K562 (cell line): Measurements from ENCODE around the gene HSPA5. TPM values are rescaled to one million over a fixed set of nuclear protein-coding genes. Genes with fewer than 3 reads are reported as not detected.
A peak's percentile ranks its signal among the peaks of the same experiment; 100 is the strongest.

Source experiments
- ATF1 ChIP-seq, 2 experiments: fragments of 450-650 bp in 1 of 2; IDR thresholded peaks; 2 replicates each; pipeline ENCODE4 v1.6.1; 2016; ENCODE audit warnings: missing compliant biosample characterization in 1 of 2, missing genetic modification characterization in 1 of 2
- CBX5 ChIP-seq: IDR thresholded peaks from 2 replicates; pipeline ENCODE4 v1.6.1; 2014; ENCODE audit warnings: low read depth, borderline replicate concordance
- HDAC3 ChIP-seq: fragments of 450-650 bp; IDR thresholded peaks from 2 replicates; pipeline ENCODE4 v1.6.1; 2018; ENCODE audit warnings: borderline replicate concordance, mild to moderate bottlenecking, moderate library complexity; ENCODE audit not compliant: partially characterized antibody
- HNRNPL ChIP-seq: fragments of 200-400 bp; formaldehyde crosslinking; IDR thresholded peaks from 2 replicates; pipeline ENCODE4 v1.6.1; 2017; ENCODE audit warnings: low read depth, mild to moderate bottlenecking, low read length
- KAT7 ChIP-seq: sonication (generic); formaldehyde crosslinking; IDR thresholded peaks from 2 replicates; pipeline ENCODE4 v1.8.0; 2022; ENCODE audit warnings: missing genetic modification reagents, mild to moderate bottlenecking, borderline replicate concordance
- KDM1A ChIP-seq, 2 experiments: fragments of 450-650 bp; IDR thresholded peaks; 2 replicates each; pipeline ENCODE4 v1.6.1; 2016; ENCODE audit warnings: mild to moderate bottlenecking in 2 of 2
- NR2C2 ChIP-seq, 2 experiments: fragments of 200-800 bp in 1 of 2; sonication (Bioruptor generic) in 1 of 2; sonication (generic) in 1 of 2; formaldehyde crosslinking in 1 of 2; IDR thresholded peaks; 2 replicates each; pipeline versions ENCODE4 v1.6.1 to v1.8.0; 2016 to 2022; ENCODE audit warnings: mild to moderate bottlenecking in 1 of 2, missing compliant biosample characterization in 1 of 2, missing genetic modification characterization in 1 of 2, missing genetic modification reagents in 1 of 2
- STAT6 ChIP-seq: sonication (generic); formaldehyde crosslinking; IDR thresholded peaks from 2 replicates; pipeline ENCODE4 v1.8.1; 2023; ENCODE audit warnings: mild to moderate bottlenecking, missing genetic modification reagents
- U2AF1 ChIP-seq: fragments of 200-400 bp; formaldehyde crosslinking; optimal IDR thresholded peaks from 2 replicates; pipeline ENCODE3; 2017; ENCODE audit warnings: mild to moderate bottlenecking, low read depth, low read length, moderate library complexity
- ZHX1 ChIP-seq: fragments of 150-350 bp; conservative IDR thresholded peaks from 2 replicates; pipeline ENCODE4 v1.6.1; 2014; ENCODE audit warnings: low read length
- ZKSCAN3 ChIP-seq: fragments of 250-450 bp; sonication (Bioruptor Pico); IDR thresholded peaks from 2 replicates; pipeline ENCODE4 v1.4.0; 2020
- ZNF398 ChIP-seq: fragments of 250-450 bp; sonication (Bioruptor Pico); IDR thresholded peaks from 2 replicates; pipeline ENCODE4 v1.8.0; 2021; ENCODE audit warnings: moderate library complexity, mild to moderate bottlenecking, inconsistent platforms
- ZNF592 ChIP-seq: fragments of 450-650 bp; IDR thresholded peaks from 2 replicates; pipeline ENCODE4 v1.6.1; 2017; ENCODE audit warnings: antibody characterized with exemption, mild to moderate bottlenecking
- polyA plus RNA-seq, 8 experiments: library from polyadenylated mRNA; depleted of rRNA in 4 of 8; stranded (reverse) in 5 of 8; unstranded in 3 of 8; fragments of >200 nt; fragmentation: Nextera tagmentation in 2 of 8; fragmentation: Illumina TruSeq in 1 of 8; extraction: Ambion mirVana in 2 of 8; extraction: Trizol in 1 of 8; gene quantifications; 2 replicates each; pipeline versions ENCODE4 v1.2.1 to v1.2.3, GENCODE V29; 2011 to 2014; ENCODE audit warnings: inconsistent platforms in 1 of 8, missing spikeins in 1 of 8
- total RNA-seq, 7 experiments: library from RNA; depleted of rRNA in 6 of 7; stranded (reverse); fragments of >200 nt in 6 of 7; fragmentation: Illumina TruSeq in 2 of 7; extraction: Trizol in 2 of 7; gene quantifications; 2 replicates each; pipeline versions ENCODE4 v1.2.1 to v1.2.3, GENCODE V29; 2011 to 2021; ENCODE audit warnings: low replicate concordance in 1 of 7

The HSPA5 gene
- total and polyA plus RNA-seq, 9 of the 15 experiments (the other 6 are each of a cell fraction or from before 2014, with no cell fraction given): 48.0 to 265 (median 113) TPM

GRCh38 chr9:125284855-125285254 lies 43.7 kb upstream of the HSPA5 start (continued):
- TF ChIP-seq ZNF398 (no peak), U2AF1 (no peak), STAT6 (no peak), NR2C2 (CRISPR knock-in tag; IDR thresholded peaks at IDR 0.05) (no peak), NR2C2 (tag; IDR thresholded peaks at IDR 0.05) (no peak), ATF1 (CRISPR knock-in tag; IDR thresholded peaks at IDR 0.05) (no peak), ATF1 (tag; IDR thresholded peaks at IDR 0.05) (peak; percentile 82), ZNF592 (peak; percentile 72), ZKSCAN3 (CRISPR knock-in tag) (no peak), ZHX1 (no peak), KAT7 (CRISPR knock-in tag) (no peak; the same call in 1 of the 2 replicates), HDAC3 (peak; percentile 99), HNRNPL (peak; percentile 51; the same call in 1 of the 2 replicates), KDM1A (IDR thresholded peaks at IDR 0.05) (peak; percentile 93 to 94), CBX5 (no peak)
